Effector memory CD4-positive, alpha-beta T cell (primary cell): ENCODE results near the gene RBPMS2.

ENCODE experiments used
- DNase-seq, 3 donors: peaks; one replicate each; pipeline ENCODE4 v3.0.0-alpha.2; 2020
- H3K27ac ChIP-seq: 2 replicates; pipeline ENCODE4 v1.7.0; 2013; ENCODE audit warnings: mild to moderate bottlenecking, low read length, moderate library complexity; ENCODE audit not compliant: insufficient read depth, poor library complexity, severe bottlenecking
- H3K27me3 ChIP-seq: replicated peaks from 2 replicates; pipeline ENCODE4 v1.7.0; 2013; ENCODE audit warnings: mild to moderate bottlenecking, low read length; ENCODE audit not compliant: insufficient read depth, control insufficient read depth, poor library complexity, severe bottlenecking
- H3K36me3 ChIP-seq: 2 replicates; pipeline ENCODE4 v1.7.0; 2013; ENCODE audit warnings: mild to moderate bottlenecking, low read length, moderate library complexity; ENCODE audit not compliant: control insufficient read depth, insufficient read depth
- H3K4me1 ChIP-seq: 2 replicates; pipeline ENCODE4 v1.7.0; 2013; ENCODE audit warnings: low read length, mild to moderate bottlenecking; ENCODE audit not compliant: control insufficient read depth, insufficient read depth, poor library complexity, severe bottlenecking
- H3K4me3 ChIP-seq: 2 replicates; pipeline ENCODE4 v1.7.0; 2013; ENCODE audit warnings: low read length, low read depth, mild to moderate bottlenecking; ENCODE audit not compliant: insufficient read depth, poor library complexity, severe bottlenecking
- H3K9me3 ChIP-seq: 2 replicates; pipeline ENCODE4 v1.7.0; 2013; ENCODE audit warnings: mild to moderate bottlenecking, low read length, moderate library complexity; ENCODE audit not compliant: control insufficient read depth

Gene RBPMS2

GRCh38 chr15:64732156-64732860 is 43.1 kb downstream of the RBPMS2 start:
- H3K4me1 ChIP-seq, result no peaks in the 10 kb centered on the region
- no peak overlapping the region for H3K4me3 ChIP-seq
- H3K36me3 ChIP-seq, result no peaks in the 10 kb centered on the region
- H3K9me3 ChIP-seq, result no peaks in the 10 kb centered on the region
- DNase-seq, result no peak
- no peaks in the 10 kb centered on the region for H3K27me3 ChIP-seq
- no peak overlapping the region for H3K27ac ChIP-seq

GRCh38 chr15:64731805-64732151 is 43.6 kb downstream of the RBPMS2 start:
- no peak overlapping the region for H3K27ac ChIP-seq
- no peaks in the 10 kb centered on the region for H3K36me3 ChIP-seq
- no peaks in the 10 kb centered on the region for H3K4me1 ChIP-seq
- H3K4me3 ChIP-seq, result no peak overlapping the region
- DNase-seq, result no peak
- H3K9me3 ChIP-seq, result no peaks in the 10 kb centered on the region
- H3K27me3 ChIP-seq, result no peaks in the 10 kb centered on the region

- no peak overlapping the region for H3K4me3 ChIP-seq
Observed at GRCh38 chr15:64731012-64731804, 44.2 kb downstream of the RBPMS2 start.

GRCh38 chr15:64730151-64730550 is 45.2 kb downstream of the RBPMS2 start:
- no peaks in the 10 kb centered on the region for H3K4me1 ChIP-seq
- H3K9me3 ChIP-seq, result no peaks in the 10 kb centered on the region
- no peak overlapping the region for H3K4me3 ChIP-seq
- no peak for DNase-seq
- H3K27ac ChIP-seq, result no peak overlapping the region
- H3K27me3 ChIP-seq, result no peaks in the 10 kb centered on the region
- no peaks in the 10 kb centered on the region for H3K36me3 ChIP-seq

More at GRCh38 chr15:64731012-64731804, 44.2 kb downstream of the RBPMS2 start:
- peak; percentile 65 to 78 (median 68) for DNase-seq
- H3K36me3 ChIP-seq, result no peaks in the 10 kb centered on the region
- H3K4me1 ChIP-seq, result no peaks in the 10 kb centered on the region
- no peaks in the 10 kb centered on the region for H3K9me3 ChIP-seq
- no peak overlapping the region for H3K27ac ChIP-seq
- no peaks in the 10 kb centered on the region for H3K27me3 ChIP-seq

GRCh38 chr15:64720188-64720587 is 55.2 kb downstream of the RBPMS2 start:
- no peak overlapping the region for H3K27ac ChIP-seq
- H3K9me3 ChIP-seq, result no peaks in the 10 kb centered on the region
- H3K36me3 ChIP-seq, result no peaks in the 10 kb centered on the region
- no peak for DNase-seq
- no peak overlapping the region for H3K4me3 ChIP-seq
- H3K4me1 ChIP-seq, result no peaks in the 10 kb centered on the region
- no peaks in the 10 kb centered on the region for H3K27me3 ChIP-seq

GRCh38 chr15:64717735-64718495 is 57.5 kb downstream of the RBPMS2 start:
- Histone ChIP-seq H3K9me3 (no peaks in the 10 kb centered on the region), H3K27ac (no peak overlapping the region), H3K36me3 (no peaks in the 10 kb centered on the region), H3K4me3 (no peak overlapping the region), H3K4me1 (no peaks in the 10 kb centered on the region), H3K27me3 (no peaks in the 10 kb centered on the region)
- DNase-seq, result no peak

- no peaks in the 10 kb centered on the region for H3K9me3 ChIP-seq
- H3K36me3 ChIP-seq, result no peaks in the 10 kb centered on the region
- no peaks in the 10 kb centered on the region for H3K27me3 ChIP-seq
- no peaks in the 10 kb centered on the region for H3K4me1 ChIP-seq
- H3K27ac ChIP-seq, result no peak overlapping the region
- no peak overlapping the region for H3K4me3 ChIP-seq
- no peak for DNase-seq
Observed at GRCh38 chr15:64717130-64717529, 58.3 kb downstream of the RBPMS2 start.

GRCh38 chr15:64716452-64716851 is 58.9 kb downstream of the RBPMS2 start:
- H3K27me3 ChIP-seq, result no peaks in the 10 kb centered on the region
- H3K27ac ChIP-seq, result no peak overlapping the region
- no peak for DNase-seq
- no peaks in the 10 kb centered on the region for H3K9me3 ChIP-seq
- no peak overlapping the region for H3K4me3 ChIP-seq
- H3K4me1 ChIP-seq, result no peaks in the 10 kb centered on the region
- no peaks in the 10 kb centered on the region for H3K36me3 ChIP-seq

GRCh38 chr15:64713592-64713991 is 61.8 kb downstream of the RBPMS2 start:
- Histone ChIP-seq H3K9me3 (no peaks in the 10 kb centered on the region), H3K27me3 (no peaks in the 10 kb centered on the region), H3K27ac (no peak overlapping the region), H3K36me3 (no peaks in the 10 kb centered on the region), H3K4me1 (no peaks in the 10 kb centered on the region), H3K4me3 (no peak overlapping the region)
- no peak for DNase-seq

GRCh38 chr15:64712353-64712752 is 63.0 kb downstream of the RBPMS2 start:
- Histone ChIP-seq H3K4me3 (no peak overlapping the region), H3K9me3 (no peaks in the 10 kb centered on the region), H3K27ac (no peak overlapping the region), H3K4me1 (no peaks in the 10 kb centered on the region), H3K27me3 (no peaks in the 10 kb centered on the region), H3K36me3 (no peaks in the 10 kb centered on the region)
- DNase-seq, result no peak
